Endothelial cell of umbilical vein (primary cell): ENCODE measurements around the gene KIF3A. TPM values are rescaled to one million over a fixed set of nuclear protein-coding genes. Genes with fewer than 3 reads are reported as not detected.

Source experiments
- BruUV-seq: library from RNA; stranded (reverse); fragments of 400-500 nt; replicated peaks from 2 replicates; lab custom pipeline; 2021; lab: Mats Ljungman, UMichigan
- CTCF ChIA-PET: fragments of 300-600, 350-600 bp; sonication (Branson Sonifier 250); formaldehyde crosslinking; loops from one replicate; lab custom pipeline; 2021; ENCODE audit warnings: antibody characterized with exemption, inconsistent platforms; lab: Charles Lee
- POLR2A ChIA-PET: fragments of 300-600, 350-600 bp; sonication (Branson Sonifier 250); formaldehyde crosslinking; loops from one replicate; lab custom pipeline; 2021; ENCODE audit warnings: antibody characterized with exemption, inconsistent platforms; lab: Charles Lee
- DNase-seq: peaks from one replicate; pipeline ENCODE4 v3.0.0-alpha.2; 2011; ENCODE audit warnings: low read depth, low spot score
- FAIRE-seq: peaks from 2 replicates; lab custom pipeline; 2011; peaks lifted over from hg19 to GRCh38; lab: Jason Lieb, UNC
- H2AFZ ChIP-seq: 2 replicates; pipeline ENCODE4 v1.6.0; 2012; ENCODE audit warnings: low read depth, low read length, control low read depth, inconsistent platforms
- H3K27ac ChIP-seq: 2 replicates; pipeline ENCODE4 v1.5.1; 2011; ENCODE audit warnings: low read depth, mild to moderate bottlenecking, control low read depth, low read length, moderate library complexity; ENCODE audit not compliant: insufficient read depth
- H3K27me3 ChIP-seq, 2 experiments: 2 replicates each; pipeline versions ENCODE4 v1.6.0 to v1.6.1; 2011; ENCODE audit warnings: low read length in 2 of 2, mixed read lengths in 1 of 2; ENCODE audit not compliant: control insufficient read depth in 2 of 2, insufficient read depth in 2 of 2
- H3K36me3 ChIP-seq, 2 experiments: 2 replicates in 1 of 2; 3 replicates in 1 of 2; pipeline ENCODE4 v1.5.1; 2011; ENCODE audit warnings: low read length in 2 of 2, mild to moderate bottlenecking in 1 of 2, moderate library complexity in 1 of 2; ENCODE audit not compliant: control insufficient read depth in 2 of 2, insufficient read depth in 2 of 2; ENCODE audit errors: extremely low read depth in 1 of 2
- H3K4me1 ChIP-seq: 3 replicates; pipeline ENCODE4 v1.5.1; 2011; ENCODE audit warnings: mild to moderate bottlenecking, low read length; ENCODE audit not compliant: control insufficient read depth, insufficient read depth; ENCODE audit errors: extremely low read depth
- H3K4me2 ChIP-seq: 2 replicates; pipeline ENCODE4 v1.6.1; 2011; ENCODE audit warnings: low read length, control low read depth, mixed read lengths; ENCODE audit not compliant: insufficient read depth
- H3K4me3 ChIP-seq, 3 experiments: fragments of 200-600 bp in 1 of 3; sonication (generic), shearing (Covaris generic) in 1 of 3; replicated peaks in 1 of 3; 2 replicates each; pipeline ENCODE4 v1.5.1; 2011 to 2016; ENCODE audit warnings: control low read depth in 3 of 3, low read length in 3 of 3, mild to moderate bottlenecking in 2 of 3, inconsistent platforms in 1 of 3, low read depth in 1 of 3, moderate library complexity in 1 of 3; ENCODE audit not compliant: insufficient read depth in 1 of 3
- H3K79me2 ChIP-seq: 2 replicates; pipeline ENCODE4 v1.6.0; 2012; ENCODE audit warnings: low read length, inconsistent platforms; ENCODE audit not compliant: control insufficient read depth, insufficient read depth
- H3K9ac ChIP-seq: replicated peaks from 2 replicates; pipeline ENCODE3; 2011; ENCODE audit warnings: low read length, control low read depth; ENCODE audit not compliant: insufficient read depth; ENCODE audit errors: extremely low read depth
- H3K9me1 ChIP-seq: replicated peaks from 3 replicates; pipeline ENCODE4 v1.6.0; 2011; ENCODE audit warnings: mild to moderate bottlenecking, low read length; ENCODE audit not compliant: control insufficient read depth, insufficient read depth; ENCODE audit errors: extremely low read depth
- H3K9me3 ChIP-seq: replicated peaks from 2 replicates; pipeline ENCODE4 v1.5.1; 2012; ENCODE audit warnings: low read length, inconsistent platforms; ENCODE audit not compliant: control insufficient read depth, insufficient read depth
- H4K20me1 ChIP-seq: replicated peaks from 2 replicates; pipeline ENCODE3; 2011; ENCODE audit warnings: mild to moderate bottlenecking, low read length; ENCODE audit not compliant: control insufficient read depth, insufficient read depth; ENCODE audit errors: extremely low read depth
- CTCF ChIP-seq, 2 donors: IDR thresholded peaks; 1 replicate in 1 of 2; 2 replicates in 1 of 2; pipeline ENCODE4 v1.5.1; 2011; ENCODE audit warnings: low read length in 2 of 2, mild to moderate bottlenecking in 2 of 2, moderate library complexity in 2 of 2, control low read depth in 1 of 2, inconsistent platforms in 1 of 2, low read depth in 1 of 2; ENCODE audit not compliant: insufficient read depth in 1 of 2; ENCODE audit errors: extremely low read depth in 1 of 2
- EZH2 ChIP-seq: IDR thresholded peaks from 2 replicates; pipeline ENCODE4 v1.6.1; 2012; ENCODE audit warnings: borderline replicate concordance, low read depth, mild to moderate bottlenecking, moderate library complexity, low read length, inconsistent platforms; ENCODE audit not compliant: severe bottlenecking
- FOS ChIP-seq: IDR thresholded peaks from 2 replicates; pipeline ENCODE4 v1.6.1; 2011; ENCODE audit warnings: mild to moderate bottlenecking, low read length, moderate library complexity, borderline replicate concordance; ENCODE audit not compliant: insufficient read depth
- GATA2 ChIP-seq: IDR thresholded peaks from 2 replicates; pipeline ENCODE4 v1.7.0; 2011; ENCODE audit warnings: low read depth, mild to moderate bottlenecking, moderate library complexity, mixed read lengths, low read length; ENCODE audit not compliant: insufficient read length, insufficient read depth
- JUN ChIP-seq: IDR thresholded peaks from 2 replicates; pipeline ENCODE4 v1.6.1; 2011; ENCODE audit warnings: borderline replicate concordance, low read depth; ENCODE audit not compliant: insufficient read length, insufficient read depth
- MYC ChIP-seq: IDR thresholded peaks from one replicate; pipeline ENCODE4 v1.6.1; 2011; ENCODE audit warnings: mild to moderate bottlenecking, low read depth, low read length
- POLR2A ChIP-seq: IDR thresholded peaks from 2 replicates; pipeline ENCODE4 v1.6.1; 2012; ENCODE audit warnings: low read depth, mild to moderate bottlenecking, control low read depth, low read length
- POLR2AphosphoS5 ChIP-seq: IDR thresholded peaks from 2 replicates; pipeline ENCODE4 v1.6.1; 2012; ENCODE audit warnings: low read depth, mild to moderate bottlenecking, control low read depth, low read length, moderate library complexity; ENCODE audit not compliant: insufficient read depth
- dilution Hi-C: fragments of 300-500 bp; cut with MboI; formaldehyde crosslinking; loops from one replicate; pipeline ENCODE4 v1.15.0; 2019; ENCODE audit warnings: low sequenced_read_pairs; ENCODE audit not compliant: extremely low pct_ligation_motif_present
- intact Hi-C: fragments of 100-400 bp; cut with micrococcal nuclease; formaldehyde crosslinking; loops from one replicate; pipeline ENCODE4 v1.10.0; 2022
- polyA plus RNA-seq, 4 experiments: library from polyadenylated mRNA; depleted of rRNA in 3 of 4; stranded (reverse) in 3 of 4; unstranded in 1 of 4; fragments of >200 nt; gene quantifications; 2 replicates each; pipeline versions ENCODE4 v1.2.1 to v1.2.3, GENCODE V29; 2011 to 2012; ENCODE audit warnings: missing spikeins in 1 of 4
- total RNA-seq: library from RNA; stranded (reverse); gene quantifications from 2 replicates; pipeline ENCODE4 v1.2.3, GENCODE V29; 2021
- TF ChIP-seq, protein P1 (sequence below): IDR thresholded peaks from 2 replicates; pipeline ENCODE4 v1.6.1; 2011; ENCODE audit not compliant: insufficient read depth, insufficient read length

Gene KIF3A
- total and polyA plus RNA-seq, 2 donors (not counting 3 experiments of a cell fraction or from before 2014, with no cell fraction given) = 3.3 to 11.2 TPM

DNA sequence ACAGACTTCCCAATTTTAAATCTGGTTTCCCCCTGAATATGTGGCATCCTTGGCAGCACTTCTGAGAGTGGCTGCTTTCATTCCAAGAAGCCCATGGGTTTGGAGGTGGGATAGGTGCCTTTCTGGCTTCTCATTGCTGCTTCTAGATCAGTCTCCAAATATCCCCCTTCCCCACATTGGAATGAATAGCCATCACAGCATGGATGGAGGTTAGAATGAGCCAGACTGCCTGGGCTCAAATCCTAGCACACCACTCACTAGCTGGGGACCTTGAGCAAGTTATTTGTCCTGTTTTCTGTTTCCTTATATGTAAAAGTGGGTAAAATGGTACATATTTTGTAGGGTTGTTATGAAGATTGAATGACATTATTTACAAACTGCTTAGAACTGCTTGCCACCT is 93.2 kb downstream of the KIF3A start:
- no peak for TF ChIP-seq FOS
- no peak for TF ChIP-seq CTCF (IDR thresholded peaks at IDR 0.05; ENCODE audit: extremely low read depth in 1 of 2, insufficient read depth in 1 of 2, low read depth in 1 of 2, low read length in 2 of 2)
- TF ChIP-seq POLR2A = no peak
- TF ChIP-seq MYC = no peak
- TF ChIP-seq JUN = no peak
- TF ChIP-seq, protein P1, sequence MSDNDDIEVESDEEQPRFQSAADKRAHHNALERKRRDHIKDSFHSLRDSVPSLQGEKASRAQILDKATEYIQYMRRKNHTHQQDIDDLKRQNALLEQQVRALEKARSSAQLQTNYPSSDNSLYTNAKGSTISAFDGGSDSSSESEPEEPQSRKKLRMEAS = no peak
- no peak for TF ChIP-seq POLR2AphosphoS5
- no peak for TF ChIP-seq EZH2
- TF ChIP-seq GATA2 = no peak
- no peak overlapping the region for H2AFZ ChIP-seq
- CTCF ChIA-PET = no interaction called here
- no TSS peak for BruUV-seq
- intact Hi-C loops = no loop called here
- POLR2A ChIA-PET = no interaction called here
- no peak for DNase-seq
- H3K9me3 ChIP-seq = no peaks in the 10 kb centered on the region
- H3K4me2 ChIP-seq = no peak overlapping the region
- peaks cover 0 to 9% of the 10 kb centered on the region in 2 experiments for H3K36me3 ChIP-seq
- no peak overlapping the region for H3K27ac ChIP-seq
- H3K4me3 ChIP-seq = no peak overlapping the region
- FAIRE-seq = no peak
- H3K9ac ChIP-seq = no peak overlapping the region
- no peaks in the 10 kb centered on the region for H3K9me1 ChIP-seq
- no peaks in the 10 kb centered on the region for H3K27me3 ChIP-seq
- H3K79me2 ChIP-seq = no peaks in the 10 kb centered on the region
- H3K4me1 ChIP-seq = no peaks in the 10 kb centered on the region
- dilution Hi-C loops = no loop called here
- no peaks in the 10 kb centered on the region for H4K20me1 ChIP-seq

Other genes starting within 250 kb of the KIF3A start
- gene IRF1, start 246.8 kb downstream of the KIF3A start, total RNA-seq = 17.7 and 28.0 TPM in 2 replicates
- gene IRF1, start 246.8 kb downstream of the KIF3A start, polyA plus RNA-seq = 10.6 and 12.3 TPM in 2 replicates
- not detected in 2 replicates for gene IL5, start 194.0 kb downstream of the KIF3A start, total RNA-seq
- gene IL5, start 194.0 kb downstream of the KIF3A start, polyA plus RNA-seq = not detected in 2 replicates
- 18.7 and 20.4 TPM in 2 replicates for gene RAD50, start 180.6 kb downstream of the KIF3A start, total RNA-seq
- 5.2 and 6.1 TPM in 2 replicates for gene RAD50, start 180.6 kb downstream of the KIF3A start, polyA plus RNA-seq
- gene IL13, start 79.4 kb downstream of the KIF3A start, total RNA-seq = not detected in 2 replicates
- 0.06 TPM in 2 replicates for gene IL13, start 79.4 kb downstream of the KIF3A start, polyA plus RNA-seq
- gene IL4, start 63.6 kb downstream of the KIF3A start, total RNA-seq = not detected in 2 replicates
- gene IL4, start 63.6 kb downstream of the KIF3A start, polyA plus RNA-seq = not detected in 2 replicates
- gene CCNI2, start 9.9 kb upstream of the KIF3A start, total RNA-seq = 0.53 TPM in 1 of 2 replicates, not detected in the other
- gene CCNI2, start 9.9 kb upstream of the KIF3A start, polyA plus RNA-seq = 0.13 and 0.25 TPM in 2 replicates
- 77.2 and 82.1 TPM in 2 replicates for gene SEPTIN8, start 39.7 kb upstream of the KIF3A start, total RNA-seq
- 45.3 and 56.6 TPM in 2 replicates for gene SEPTIN8, start 39.7 kb upstream of the KIF3A start, polyA plus RNA-seq
- not detected in 2 replicates for gene SOWAHA, start 75.8 kb upstream of the KIF3A start, total RNA-seq
- not detected in 2 replicates for gene SOWAHA, start 75.8 kb upstream of the KIF3A start, polyA plus RNA-seq
- 20.9 and 21.0 TPM in 2 replicates for gene SHROOM1, start 93.1 kb upstream of the KIF3A start, total RNA-seq
- gene SHROOM1, start 93.1 kb upstream of the KIF3A start, polyA plus RNA-seq = 12.8 and 13.0 TPM in 2 replicates
- gene GDF9, start 128.9 kb upstream of the KIF3A start, total RNA-seq = 0.32 TPM in 1 of 2 replicates, not detected in the other
- gene GDF9, start 128.9 kb upstream of the KIF3A start, polyA plus RNA-seq = 0.07 and 0.24 TPM in 2 replicates
- 390 and 458 TPM in 2 replicates for gene UQCRQ, start 129.1 kb upstream of the KIF3A start, total RNA-seq
- 246 and 263 TPM in 2 replicates for gene UQCRQ, start 129.1 kb upstream of the KIF3A start, polyA plus RNA-seq
- gene LEAP2, start 136.1 kb upstream of the KIF3A start, total RNA-seq = 0.40 and 0.99 TPM in 2 replicates
- 0.37 and 0.48 TPM in 2 replicates for gene LEAP2, start 136.1 kb upstream of the KIF3A start, polyA plus RNA-seq
- gene AFF4, start 226.1 kb upstream of the KIF3A start, total RNA-seq = 85.5 and 88.3 TPM in 2 replicates
- gene AFF4, start 226.1 kb upstream of the KIF3A start, polyA plus RNA-seq = 21.3 and 27.0 TPM in 2 replicates